Uterus (tissue), 2 donors: ENCODE measurements around the gene KDM4F.

Source experiments
- POLR2A ChIP-seq, 2 donors: fragments of 450-650 bp; IDR thresholded peaks; one replicate each; pipeline ENCODE4 v1.6.1; 2016; ENCODE audit warnings: antibody characterized with exemption in 2 of 2, mild to moderate bottlenecking in 1 of 2, moderate library complexity in 1 of 2
- TF ChIP-seq, protein P1 (sequence below), 4 experiments: fragments of 200-600 bp in 2 of 4; fragments of 450-650 bp in 2 of 4; sonication (generic) in 2 of 4; IDR thresholded peaks; one replicate each; pipeline ENCODE4 v1.5.1; 2016 to 2019; ENCODE audit warnings: antibody characterized with exemption in 4 of 4, mild to moderate bottlenecking in 2 of 4, moderate library complexity in 1 of 4

GRCh38 chr11:95081010-95081409, 31.8 kb downstream of the KDM4F start:
- no peak for TF ChIP-seq POLR2A (IDR thresholded peaks at IDR 0.05)
- TF ChIP-seq, protein P1, sequence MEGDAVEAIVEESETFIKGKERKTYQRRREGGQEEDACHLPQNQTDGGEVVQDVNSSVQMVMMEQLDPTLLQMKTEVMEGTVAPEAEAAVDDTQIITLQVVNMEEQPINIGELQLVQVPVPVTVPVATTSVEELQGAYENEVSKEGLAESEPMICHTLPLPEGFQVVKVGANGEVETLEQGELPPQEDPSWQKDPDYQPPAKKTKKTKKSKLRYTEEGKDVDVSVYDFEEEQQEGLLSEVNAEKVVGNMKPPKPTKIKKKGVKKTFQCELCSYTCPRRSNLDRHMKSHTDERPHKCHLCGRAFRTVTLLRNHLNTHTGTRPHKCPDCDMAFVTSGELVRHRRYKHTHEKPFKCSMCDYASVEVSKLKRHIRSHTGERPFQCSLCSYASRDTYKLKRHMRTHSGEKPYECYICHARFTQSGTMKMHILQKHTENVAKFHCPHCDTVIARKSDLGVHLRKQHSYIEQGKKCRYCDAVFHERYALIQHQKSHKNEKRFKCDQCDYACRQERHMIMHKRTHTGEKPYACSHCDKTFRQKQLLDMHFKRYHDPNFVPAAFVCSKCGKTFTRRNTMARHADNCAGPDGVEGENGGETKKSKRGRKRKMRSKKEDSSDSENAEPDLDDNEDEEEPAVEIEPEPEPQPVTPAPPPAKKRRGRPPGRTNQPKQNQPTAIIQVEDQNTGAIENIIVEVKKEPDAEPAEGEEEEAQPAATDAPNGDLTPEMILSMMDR (IDR thresholded peaks at IDR 0.05): no peak
